OCI-LY1 (cell line): ENCODE results near the gene KANSL1.

ENCODE experiments used
- H2AFZ ChIP-seq: fragments of 200-600 bp; sonication (generic), shearing (Covaris generic); 2 replicates; pipeline ENCODE4 v1.6.0; 2014; ENCODE audit warnings: antibody characterized with exemption, mild to moderate bottlenecking, low read length
- H3F3A ChIP-seq: fragments of 200-600 bp; sonication (generic), shearing (Covaris generic); 2 replicates; pipeline ENCODE4 v1.6.0; 2014; ENCODE audit warnings: mild to moderate bottlenecking, antibody characterized with exemption, low read length, moderate library complexity; ENCODE audit not compliant: insufficient read depth
- H3K27ac ChIP-seq: fragments of 200-600 bp; sonication (generic); 2 replicates; pipeline ENCODE4 v1.5.1; 2014; ENCODE audit warnings: low read length, mixed run types, mild to moderate bottlenecking, low read depth; ENCODE audit not compliant: poor library complexity, severe bottlenecking
- H3K27me3 ChIP-seq: fragments of 200-600 bp; sonication (generic); 2 replicates; pipeline ENCODE4 v1.6.0; 2014; ENCODE audit warnings: antibody characterized with exemption, mild to moderate bottlenecking, low read length, moderate library complexity; ENCODE audit not compliant: insufficient read depth
- H3K36me3 ChIP-seq: fragments of 200-600 bp; sonication (generic); 2 replicates; pipeline ENCODE4 v1.6.1; 2014; ENCODE audit warnings: mild to moderate bottlenecking, antibody characterized with exemption, low read length, moderate library complexity, mixed read lengths; ENCODE audit not compliant: insufficient read depth
- H3K4me1 ChIP-seq: fragments of 200-600 bp; sonication (generic); 2 replicates; pipeline ENCODE4 v1.5.1; 2014; ENCODE audit warnings: mild to moderate bottlenecking, low read length, moderate library complexity; ENCODE audit not compliant: insufficient read depth, severe bottlenecking
- H3K4me2 ChIP-seq: fragments of 200-600 bp; sonication (generic), shearing (Covaris generic); 2 replicates; pipeline ENCODE4 v1.6.1; 2014; ENCODE audit warnings: low read length
- H3K4me3 ChIP-seq: fragments of 200-600 bp; sonication (generic); 2 replicates; pipeline ENCODE4 v1.5.1; 2014; ENCODE audit warnings: low read length, low read depth, mild to moderate bottlenecking, mixed read lengths; ENCODE audit not compliant: poor library complexity, severe bottlenecking
- H3K79me2 ChIP-seq: fragments of 200-600 bp; shearing (Covaris generic); 2 replicates; pipeline ENCODE4 v1.6.1; 2016; ENCODE audit warnings: mixed run types, low read length, mixed read lengths; ENCODE audit not compliant: insufficient read depth
- H3K9ac ChIP-seq: fragments of 200-600 bp; sonication (generic), shearing (Covaris generic); 2 replicates; pipeline ENCODE4 v1.6.1; 2014; ENCODE audit warnings: mild to moderate bottlenecking, low read length, mixed read lengths
- H3K9me2 ChIP-seq: fragments of 200-600 bp; sonication (generic), shearing (Covaris generic); 2 replicates; pipeline ENCODE4 v1.6.1; 2014; ENCODE audit warnings: low read depth, mild to moderate bottlenecking, low read length, mixed read lengths
- H3K9me3 ChIP-seq: fragments of 200-600 bp; shearing (Covaris generic); 2 replicates; pipeline ENCODE4 v1.6.1; 2014; ENCODE audit warnings: low read length, mixed read lengths
- H4K20me1 ChIP-seq: fragments of 200-600 bp; sonication (generic), shearing (Covaris generic); 2 replicates; pipeline ENCODE4 v1.6.0; 2016; ENCODE audit warnings: mild to moderate bottlenecking, low read length; ENCODE audit not compliant: insufficient read depth
- EZH2 ChIP-seq: fragments of 200-600 bp; sonication (generic), shearing (Covaris generic); IDR thresholded peaks from 2 replicates; pipeline ENCODE4 v1.8.0; 2017; ENCODE audit warnings: borderline replicate concordance, mixed run types, mild to moderate bottlenecking, antibody characterized with exemption, low read length, moderate library complexity, mixed read lengths
- TF ChIP-seq, protein P1 (sequence below): fragments of 200-600 bp; sonication (generic), shearing (Covaris generic); IDR thresholded peaks from 2 replicates; pipeline ENCODE4 v1.5.1; 2017; ENCODE audit warnings: mild to moderate bottlenecking, antibody characterized with exemption, low read length, moderate library complexity, mixed read lengths

Gene KANSL1

DNA sequence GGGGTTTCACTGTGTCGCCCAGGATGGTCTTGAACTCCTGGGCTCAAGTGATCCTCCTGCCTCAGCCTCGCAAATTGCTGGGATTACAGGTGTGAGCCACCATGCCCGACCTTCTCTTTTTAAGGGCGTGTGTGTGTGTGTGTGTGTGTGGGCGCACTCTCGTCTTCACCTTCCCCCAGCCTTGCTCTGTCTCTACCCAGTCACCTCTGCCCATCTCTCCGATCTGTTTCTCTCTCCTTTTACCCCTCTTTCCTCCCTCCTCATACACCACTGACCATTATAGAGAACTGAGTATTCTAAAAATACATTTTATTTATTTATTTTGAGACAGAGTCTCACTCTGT lies 190.3 kb downstream of the KANSL1 start:
- Histone ChIP-seq H3K4me1 (no peaks in the 10 kb centered on the region), H2AFZ (no peak overlapping the region), H3K79me2 (no peaks in the 10 kb centered on the region), H3K27me3 (no peaks in the 10 kb centered on the region; the same call in 1 of the 2 replicates), H3K27ac (no peak overlapping the region), H3K9me3 (peaks cover 4% of the 10 kb centered on the region; the same call in 1 of the 2 replicates), H3K9me2 (no peaks in the 10 kb centered on the region), H3F3A (no peaks in the 10 kb centered on the region), H3K9ac (no peak overlapping the region), H3K36me3 (no peaks in the 10 kb centered on the region), H4K20me1 (no peaks in the 10 kb centered on the region), H3K4me3 (no peak overlapping the region), H3K4me2 (no peak overlapping the region)
- TF ChIP-seq EZH2, result no peak
- TF ChIP-seq, protein P1, sequence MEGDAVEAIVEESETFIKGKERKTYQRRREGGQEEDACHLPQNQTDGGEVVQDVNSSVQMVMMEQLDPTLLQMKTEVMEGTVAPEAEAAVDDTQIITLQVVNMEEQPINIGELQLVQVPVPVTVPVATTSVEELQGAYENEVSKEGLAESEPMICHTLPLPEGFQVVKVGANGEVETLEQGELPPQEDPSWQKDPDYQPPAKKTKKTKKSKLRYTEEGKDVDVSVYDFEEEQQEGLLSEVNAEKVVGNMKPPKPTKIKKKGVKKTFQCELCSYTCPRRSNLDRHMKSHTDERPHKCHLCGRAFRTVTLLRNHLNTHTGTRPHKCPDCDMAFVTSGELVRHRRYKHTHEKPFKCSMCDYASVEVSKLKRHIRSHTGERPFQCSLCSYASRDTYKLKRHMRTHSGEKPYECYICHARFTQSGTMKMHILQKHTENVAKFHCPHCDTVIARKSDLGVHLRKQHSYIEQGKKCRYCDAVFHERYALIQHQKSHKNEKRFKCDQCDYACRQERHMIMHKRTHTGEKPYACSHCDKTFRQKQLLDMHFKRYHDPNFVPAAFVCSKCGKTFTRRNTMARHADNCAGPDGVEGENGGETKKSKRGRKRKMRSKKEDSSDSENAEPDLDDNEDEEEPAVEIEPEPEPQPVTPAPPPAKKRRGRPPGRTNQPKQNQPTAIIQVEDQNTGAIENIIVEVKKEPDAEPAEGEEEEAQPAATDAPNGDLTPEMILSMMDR, result no peak

DNA sequence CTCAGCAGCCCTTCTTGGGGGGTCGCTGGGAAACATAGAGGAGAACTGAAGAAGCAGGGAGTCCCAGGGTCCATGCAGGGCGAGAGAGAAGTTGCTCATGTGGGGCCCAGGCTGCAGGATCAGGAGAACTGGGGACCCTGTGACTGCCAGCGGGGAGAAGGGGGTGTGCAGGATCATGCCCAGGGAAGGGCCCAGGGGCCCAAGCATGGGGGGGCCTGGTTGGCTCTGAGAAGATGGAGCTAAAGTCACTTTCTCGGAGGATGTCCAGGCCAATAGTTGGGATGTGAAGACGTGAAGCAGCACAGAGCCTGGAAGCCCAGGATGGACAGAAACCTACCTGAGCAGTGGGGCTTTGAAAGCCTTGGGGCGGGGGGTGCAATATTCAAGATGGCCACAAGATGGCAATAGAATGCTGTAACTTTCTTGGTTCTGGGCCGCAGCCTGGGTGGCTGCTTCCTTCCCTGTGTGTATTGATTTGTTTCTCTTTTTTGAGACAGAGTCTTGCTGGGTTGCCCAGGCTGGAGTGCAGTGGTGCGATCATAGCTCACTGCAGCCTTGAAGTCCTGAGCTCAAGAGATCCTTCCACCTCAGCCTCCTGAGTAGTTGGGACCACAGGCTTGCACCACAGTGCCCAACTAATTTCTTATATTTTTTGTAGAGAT lies 190.8 kb downstream of the KANSL1 start:
- H3K9ac ChIP-seq, result no peak overlapping the region
- no peaks in the 10 kb centered on the region for H4K20me1 ChIP-seq
- no peak overlapping the region for H3K4me2 ChIP-seq
- no peaks in the 10 kb centered on the region; the same call in 1 of the 2 replicates for H3K27me3 ChIP-seq
- H3K4me1 ChIP-seq, result no peaks in the 10 kb centered on the region
- H3K27ac ChIP-seq, result no peak overlapping the region
- H3F3A ChIP-seq, result no peaks in the 10 kb centered on the region
- H3K9me3 ChIP-seq, result peaks cover 4% of the 10 kb centered on the region; the same call in 1 of the 2 replicates
- H3K4me3 ChIP-seq, result no peak overlapping the region
- no peaks in the 10 kb centered on the region for H3K9me2 ChIP-seq
- TF ChIP-seq EZH2, result no peak
- TF ChIP-seq, protein P1, result peak; percentile 84
- H2AFZ ChIP-seq, result no peak overlapping the region
- H3K79me2 ChIP-seq, result no peaks in the 10 kb centered on the region
- H3K36me3 ChIP-seq, result no peaks in the 10 kb centered on the region

DNA sequence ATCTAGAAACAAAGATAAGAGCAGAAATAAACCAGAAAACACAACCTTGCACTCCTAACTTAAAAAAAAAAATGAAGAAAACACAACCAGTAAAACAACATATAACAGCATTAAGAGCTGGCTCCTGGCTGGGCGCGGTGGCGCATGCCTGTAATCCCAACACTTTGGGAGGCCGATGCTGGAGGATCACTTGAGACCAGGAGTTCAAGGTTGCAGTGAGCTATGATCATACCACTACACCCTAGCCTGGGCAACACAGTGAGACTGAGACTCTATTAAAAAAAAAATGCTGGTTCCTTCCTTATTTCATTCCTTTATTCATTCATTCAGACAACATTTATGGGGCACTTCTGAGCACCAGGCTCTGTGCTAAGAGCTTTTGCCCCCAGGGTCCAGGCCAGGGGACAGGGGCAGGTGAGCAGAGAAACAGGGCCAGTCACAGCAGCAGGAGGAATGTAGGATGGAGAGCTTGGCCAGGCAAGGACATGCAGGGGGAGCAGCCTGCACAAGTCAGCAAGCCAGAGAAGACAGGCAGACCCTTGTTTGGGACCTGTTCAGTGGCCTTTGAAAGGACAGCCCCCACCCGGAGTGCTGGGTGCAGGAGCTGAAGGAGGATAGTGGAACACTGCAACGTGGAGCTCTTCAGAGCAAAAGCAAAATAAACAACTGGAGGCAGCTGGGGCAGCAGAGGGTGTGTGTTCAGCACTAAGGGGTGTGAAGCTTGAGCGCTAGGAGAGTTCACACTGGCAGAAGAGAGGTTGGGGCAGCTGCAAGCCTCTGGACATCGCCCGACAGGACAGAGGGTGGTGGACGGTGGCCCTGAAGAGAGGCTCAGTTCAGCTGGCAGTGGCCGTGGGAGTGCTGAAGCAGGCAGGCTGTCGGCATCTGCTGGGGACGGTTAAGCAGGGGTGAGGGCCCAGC lies 191.6 kb downstream of the KANSL1 start:
- Histone ChIP-seq H3K9me3 (peaks cover 4% of the 10 kb centered on the region; the same call in 1 of the 2 replicates), H3K4me1 (no peaks in the 10 kb centered on the region), H3K9me2 (no peaks in the 10 kb centered on the region), H4K20me1 (no peaks in the 10 kb centered on the region), H3K79me2 (no peaks in the 10 kb centered on the region), H3K27ac (no peak overlapping the region), H2AFZ (no peak overlapping the region), H3K9ac (no peak overlapping the region), H3K4me2 (no peak overlapping the region), H3K4me3 (no peak overlapping the region), H3F3A (no peaks in the 10 kb centered on the region), H3K27me3 (peaks cover 5% of the 10 kb centered on the region; the same call in 1 of the 2 replicates), H3K36me3 (no peaks in the 10 kb centered on the region)
- TF ChIP-seq, protein P1, result no peak
- TF ChIP-seq EZH2, result no peak
